Ureter (tissue), 1 donor: ENCODE results near the gene KRTAP4-2. TPM values are rescaled to one million over a fixed set of nuclear protein-coding genes. Genes with fewer than 3 reads are reported as not detected.
"Not testable (repeated sequence)": the region's sequence is repeated elsewhere in the genome, so short reads cannot be mapped to it uniquely, and the experiment has no call there.

Source experiments
- DNase-seq: peaks from one replicate; pipeline ENCODE4 v3.0.0-alpha.2; 2020; ENCODE audit warnings: low spot score
- total RNA-seq: library from RNA; stranded (reverse); gene quantifications from one replicate; pipeline ENCODE4 v1.2.4, GENCODE V29; 2023
- donor health status: DM: yes; HTN: yes; CAD: no.

Gene KRTAP4-2
- total RNA-seq, result not detected

- DNase-seq, result no peak
Observed at GRCh38 chr17:41177727-41178271, at the start of gene KRTAP4-2. KRTAP4-2 (minus strand) TSS chr17:41178221; CDS start chr17:41178164, 57 bp downstream.

- DNase-seq, result not testable (repeated sequence)
Observed at GRCh38 chr17:41226598-41227095, 48.6 kb upstream of the KRTAP4-2 start, which contains the start of gene KRTAP9-2. KRTAP9-2 (plus strand) TSS chr17:41226648; CDS start chr17:41226655, 7 bp downstream.

GRCh38 chr17:41226051-41226450 lies 48.0 kb upstream of the KRTAP4-2 start:
- no peak for DNase-seq

GRCh38 chr17:41223821-41224220 lies 45.8 kb upstream of the KRTAP4-2 start:
- no peak for DNase-seq

- DNase-seq, result no peak
Observed at GRCh38 chr17:41215681-41216080, 37.7 kb upstream of the KRTAP4-2 start.

DNA sequence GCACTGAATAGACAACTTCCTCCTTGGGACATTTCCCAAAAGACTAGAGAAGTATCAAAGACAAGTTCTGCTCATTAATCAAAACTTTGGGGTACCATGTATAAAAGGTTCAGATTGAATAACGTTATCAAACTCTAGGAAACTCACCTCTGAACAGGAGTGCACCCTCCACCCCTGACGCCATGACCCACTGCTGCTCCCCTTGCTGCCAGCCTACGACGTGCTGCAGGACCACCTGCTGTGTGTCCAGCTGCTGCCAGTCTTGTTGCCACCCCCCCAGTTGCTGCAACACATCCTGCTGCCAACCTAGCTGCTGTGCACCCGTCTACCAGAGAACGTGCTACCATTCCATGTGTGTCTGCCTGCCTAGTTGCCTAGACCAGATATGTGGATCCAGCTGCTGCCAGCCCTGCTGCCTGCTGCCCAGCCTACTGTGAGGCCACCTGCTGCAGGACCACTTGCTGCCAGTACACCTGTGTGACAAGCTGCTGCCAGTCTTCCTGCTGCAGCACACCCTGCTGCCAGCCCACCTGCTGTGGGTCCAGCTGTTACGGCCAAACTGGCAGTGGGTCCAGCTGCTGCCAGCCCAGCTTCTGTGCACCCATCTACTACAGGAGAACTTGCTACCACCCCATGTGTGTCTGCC lies 34.6 kb upstream of the KRTAP4-2 start:
- DNase-seq, result no peak

GRCh38 chr17:41211845-41212466 lies 33.9 kb upstream of the KRTAP4-2 start:
- DNase-seq, result no peak

GRCh38 chr17:41199421-41200078 lies 21.5 kb upstream of the KRTAP4-2 start:
- DNase-seq, result no peak

GRCh38 chr17:41196068-41196467 lies 18.0 kb upstream of the KRTAP4-2 start:
- DNase-seq, result no peak

- no peak for DNase-seq
Observed at GRCh38 chr17:41190328-41190727, 12.3 kb upstream of the KRTAP4-2 start.

DNA sequence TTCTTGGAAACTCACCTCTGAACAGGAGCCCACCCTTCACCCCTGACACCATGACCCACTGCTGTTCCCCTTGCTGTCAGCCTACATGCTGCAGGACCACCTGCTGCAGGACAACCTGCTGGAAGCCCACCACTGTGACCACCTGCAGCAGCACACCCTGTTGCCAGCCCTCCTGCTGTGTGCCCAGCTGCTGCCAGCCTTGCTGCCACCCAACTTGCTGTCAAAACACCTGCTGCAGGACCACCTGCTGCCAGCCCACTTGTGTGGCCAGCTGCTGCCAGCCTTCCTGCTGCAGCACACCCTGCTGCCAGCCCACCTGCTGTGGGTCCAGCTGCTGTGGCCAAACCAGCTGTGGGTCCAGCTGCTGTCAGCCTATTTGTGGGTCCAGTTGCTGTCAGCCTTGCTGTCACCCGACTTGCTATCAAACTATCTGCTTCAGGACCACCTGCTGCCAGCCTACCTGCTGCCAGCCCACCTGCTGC lies 11.9 kb upstream of the KRTAP4-2 start, which contains the start of gene KRTAP9-1:
TSS of gene KRTAP9-1 (plus strand) at position 51 of the 482 bp plus-strand sequence. CDS start at position 51, 0 bp downstream.
- DNase-seq, result not testable (repeated sequence)

DNA sequence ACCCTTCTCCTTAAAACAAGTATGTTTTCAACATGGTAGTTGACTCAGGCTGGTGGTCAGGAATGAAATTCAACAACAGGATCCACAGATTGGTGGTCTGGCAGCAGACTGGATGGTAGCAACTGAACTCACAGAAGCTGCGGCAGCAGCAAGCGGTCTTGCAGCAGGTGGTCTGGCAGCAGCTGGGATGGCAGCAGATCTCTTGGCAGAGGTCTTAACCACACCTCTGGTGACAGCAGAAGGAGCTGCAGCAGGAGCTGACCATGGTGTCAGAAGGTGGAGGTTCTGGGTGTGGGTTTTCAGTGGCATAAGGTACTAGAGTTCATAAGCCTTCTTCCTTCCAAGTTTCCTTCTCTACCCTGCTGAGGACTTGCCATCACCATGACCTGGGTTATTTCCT lies 8.9 kb upstream of the KRTAP4-2 start:
- no peak for DNase-seq

DNA sequence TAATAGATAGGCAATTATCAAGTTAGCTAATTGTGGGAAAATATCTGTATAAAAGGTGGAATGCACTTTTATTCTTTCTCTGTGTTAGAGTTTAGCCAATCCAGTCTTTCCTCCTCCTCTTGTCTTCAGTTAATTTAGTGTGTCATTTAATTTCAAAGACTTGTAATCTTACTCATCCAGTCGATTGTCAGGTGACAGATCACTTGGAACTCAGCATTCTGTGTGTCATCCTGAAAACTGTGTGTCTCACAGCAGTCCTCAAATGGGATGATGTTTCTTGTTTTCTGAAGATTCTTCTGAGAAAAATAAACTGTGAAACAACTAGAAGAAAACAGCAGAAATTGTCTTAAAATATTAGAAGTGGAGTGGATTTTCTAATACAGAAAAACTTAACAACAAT lies 7.0 kb upstream of the KRTAP4-2 start:
- no peak for DNase-seq

DNA sequence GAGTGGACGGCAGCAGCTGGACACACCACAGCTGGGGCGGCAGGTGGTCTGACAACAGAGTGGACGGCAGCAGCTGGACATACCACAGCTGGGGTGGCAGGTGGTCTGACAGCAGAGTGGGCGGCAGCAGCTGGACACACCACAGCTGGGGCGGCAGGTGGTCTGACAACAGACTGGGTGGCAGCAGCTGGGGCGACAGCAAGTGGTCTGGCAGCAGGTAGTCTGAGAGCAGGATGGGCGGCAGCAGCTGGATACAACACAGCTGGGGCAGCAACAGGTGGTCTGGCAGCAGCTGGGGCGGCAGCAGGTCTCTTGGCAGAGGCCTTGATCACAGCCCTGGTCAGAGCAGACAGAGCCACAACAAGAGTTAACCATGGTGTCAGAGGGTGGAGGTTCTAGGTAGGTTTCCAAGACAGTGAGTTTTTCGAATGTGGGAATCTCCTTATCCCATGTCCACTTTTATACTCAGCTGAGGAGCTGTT lies 6.5 kb upstream of the KRTAP4-2 start, which contains the start of gene KRTAP4-1:
TSS of gene KRTAP4-1 (minus strand) at position 432 of the 482 bp plus-strand sequence. CDS start at position 375, 57 bp downstream.
- no peak for DNase-seq

DNA sequence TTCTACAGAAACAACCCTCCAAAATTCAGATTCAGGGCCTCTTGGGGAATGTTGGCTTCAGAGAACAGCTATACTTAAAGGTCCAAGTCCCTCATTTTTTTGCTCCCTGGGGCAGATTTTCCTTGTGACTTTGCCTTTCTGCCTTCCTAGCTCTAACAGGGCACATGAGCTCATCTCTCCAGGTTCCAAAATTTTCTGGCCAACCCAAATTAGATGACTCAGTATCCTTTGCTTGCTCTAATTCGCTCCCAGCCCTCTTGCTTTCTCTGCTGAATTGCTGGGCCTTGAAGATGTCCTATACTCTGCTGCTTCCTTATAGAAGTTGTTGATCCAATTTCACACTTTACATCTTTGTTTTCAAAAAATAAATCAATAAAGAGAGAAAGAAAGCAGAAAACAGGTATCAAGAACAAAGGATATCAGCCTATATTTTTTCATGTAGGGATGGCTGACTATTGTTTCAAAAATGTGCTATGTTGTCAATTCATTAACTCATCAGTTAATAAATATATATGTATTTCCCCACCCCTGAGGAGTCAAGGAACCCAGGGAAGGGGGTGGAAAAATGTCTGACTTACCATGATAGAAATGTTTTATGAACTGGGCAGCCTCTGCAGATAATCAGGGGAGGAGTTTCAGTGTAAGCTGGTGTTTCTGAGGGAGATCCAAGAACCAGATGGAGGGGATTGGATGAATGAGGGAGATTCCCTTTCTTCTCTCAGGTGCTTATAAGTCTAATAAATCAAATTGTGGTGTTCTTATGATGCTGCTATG lies 1.0 kb upstream of the KRTAP4-2 start:
- DNase-seq, result no peak

DNA sequence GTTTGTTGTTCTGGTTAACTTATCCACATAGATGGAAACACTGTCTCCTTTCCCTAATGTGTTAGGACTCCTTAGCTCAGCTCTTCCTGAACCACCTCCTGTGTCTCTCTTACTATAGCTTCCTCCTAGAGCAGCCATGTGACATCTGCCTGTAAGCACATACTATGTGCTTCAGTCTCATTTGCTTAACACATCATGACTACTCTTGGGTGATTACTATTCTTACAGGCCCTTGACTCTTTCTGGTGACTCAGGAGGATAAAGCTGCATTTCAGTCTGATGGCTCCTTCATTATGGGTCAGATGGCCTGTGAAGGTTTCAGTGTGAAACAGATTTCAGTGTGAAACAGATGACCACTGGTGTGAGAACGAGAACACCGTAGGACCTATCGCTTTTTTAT lies 320 bp upstream of the KRTAP4-2 start:
- DNase-seq, result no peak

GRCh38 chr17:41176744-41177387 lies 1.2 kb downstream of the KRTAP4-2 start:
- DNase-seq, result no peak

DNA sequence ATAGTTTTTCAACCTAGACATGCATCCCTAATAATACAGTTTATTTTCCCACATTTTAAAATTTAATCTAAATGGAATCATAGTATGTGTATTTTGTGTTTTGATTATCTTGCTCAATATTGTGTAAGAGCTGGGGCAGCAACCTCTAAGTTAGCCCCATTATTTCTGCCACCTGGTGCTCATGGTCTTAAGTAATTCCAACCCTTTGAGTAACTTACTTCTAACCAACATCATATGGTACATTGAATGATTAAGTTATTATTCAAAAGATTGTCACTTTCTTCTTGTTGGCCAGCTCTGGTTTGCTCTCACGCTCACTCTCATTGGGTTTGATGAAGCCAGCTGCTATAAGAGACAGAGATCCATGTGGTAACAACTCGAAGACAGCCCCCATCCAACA lies 6.1 kb downstream of the KRTAP4-2 start:
- no peak for DNase-seq

DNA sequence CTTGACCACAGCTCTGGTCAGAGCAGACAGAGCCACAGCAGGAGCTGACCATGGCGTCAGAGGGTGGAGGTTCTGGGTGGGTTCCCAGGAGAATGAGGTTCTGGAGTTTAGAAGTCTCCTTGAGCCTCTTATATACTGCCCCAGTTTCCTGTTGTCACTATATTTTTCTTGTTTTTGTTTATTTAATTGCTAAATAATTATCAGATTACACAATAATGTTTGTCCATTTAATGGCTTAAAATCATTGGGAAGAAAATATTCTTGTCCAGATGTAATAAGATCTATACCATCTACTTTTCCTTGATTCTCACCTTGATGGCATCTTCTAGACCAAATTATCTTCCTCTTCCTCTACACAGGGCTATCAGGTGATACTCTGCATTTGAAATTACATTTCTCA lies 9.9 kb downstream of the KRTAP4-2 start, which contains the start of gene KRTAP4-3:
TSS of gene KRTAP4-3 (minus strand) at position 101 of the 400 bp plus-strand sequence. CDS start at position 52, 49 bp downstream.
- DNase-seq, result no peak

- DNase-seq, result no peak
Observed at GRCh38 chr17:41167561-41167960, 10.5 kb downstream of the KRTAP4-2 start.
